ENCODE results near the gene SSTR4. TPM values are rescaled to one million over a fixed set of nuclear protein-coding genes. Genes with fewer than 3 reads are reported as not detected.

Gene SSTR4
- total and polyA plus RNA-seq, 2 donors (not counting 1 experiment from before 2014, with no cell fraction given), result not detected

DNA sequence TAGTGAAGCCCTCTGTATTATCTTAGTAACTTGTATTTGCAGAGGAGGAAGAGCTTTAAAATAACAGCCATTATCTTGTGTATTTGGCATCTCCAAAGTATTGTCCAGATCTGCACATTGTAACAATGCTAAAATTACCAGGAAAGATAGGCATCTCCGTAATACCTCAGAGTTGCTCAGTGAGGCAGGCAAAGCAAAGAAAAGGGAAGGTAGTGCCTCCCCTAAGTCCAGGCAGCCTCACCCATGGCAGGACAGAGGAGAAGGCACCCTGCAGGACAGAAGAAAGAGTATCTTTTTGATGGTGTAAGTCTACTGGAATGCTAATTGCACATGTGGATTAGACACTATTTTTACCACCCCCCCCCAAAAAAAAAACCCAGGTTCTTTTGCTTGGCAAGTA is 13.6 kb upstream of the SSTR4 start:
- Histone ChIP-seq H3K27me3 (ENCODE audit: control insufficient read depth, insufficient read depth, low read length) (no peaks in the 10 kb centered on the region), H3K4me3 (replicated peaks in 1 of 4; ENCODE audit: control extremely low read depth in 1 of 4, insufficient read depth in 1 of 4, low read depth in 3 of 4, low read length in 4 of 4) (no peak overlapping the region), H3K4me2 (ENCODE audit: extremely low read depth, insufficient read depth, low read length) (no peak overlapping the region), H2AFZ (ENCODE audit: low read length) (no peak overlapping the region), H3K9me3 (ENCODE audit: control insufficient read depth, insufficient read depth, low read depth, low read length) (no peaks in the 10 kb centered on the region), H3K27ac (ENCODE audit: insufficient read depth, low read length) (no peak overlapping the region), H3K9ac (ENCODE audit: insufficient read depth, low read length) (no peak overlapping the region), H3K36me3 (ENCODE audit: control insufficient read depth, insufficient read depth, low read length) (no peaks in the 10 kb centered on the region), H4K20me1 (ENCODE audit: control insufficient read depth, extremely low read depth, insufficient read depth, low read length) (no peaks in the 10 kb centered on the region), H3K79me2 (ENCODE audit: control insufficient read depth, insufficient read depth, low read length) (no peaks in the 10 kb centered on the region), H3K4me1 (ENCODE audit: control insufficient read depth, extremely low read depth, insufficient read depth, low read length) (no peaks in the 10 kb centered on the region)
- TF ChIP-seq CTCF (conservative IDR thresholded peaks at IDR 0.05 in 1 of 2, IDR thresholded peaks at IDR 0.05 in 1 of 2; ENCODE audit: low read depth in 1 of 2, low read length in 2 of 2), result no peak
- no peak for TF ChIP-seq EZH2 (IDR thresholded peaks at IDR 0.05; ENCODE audit: low read length, missing control alignments)
- peak in 1 of 2 donors; percentile 2 for DNase-seq (ENCODE audit: low read depth in 2 of 2)

DNA sequence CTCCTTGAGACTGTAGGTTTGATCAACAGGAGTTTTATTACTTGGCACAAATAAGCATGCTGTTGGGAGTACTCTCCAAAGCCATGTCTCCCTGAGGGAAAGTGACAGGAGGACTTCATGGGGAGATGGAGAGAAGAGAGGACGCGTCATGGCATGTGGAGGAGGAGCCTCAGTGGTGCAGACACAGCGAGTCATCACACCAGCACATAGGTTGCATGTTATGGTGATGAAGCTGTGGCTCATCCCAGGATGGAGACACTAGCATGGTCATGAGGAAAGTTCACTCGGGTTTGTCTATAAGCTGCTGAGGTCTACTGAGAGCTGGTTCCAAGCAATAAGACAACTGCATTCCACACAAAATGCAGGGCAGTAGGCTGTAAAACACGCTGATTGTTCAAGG is 13.2 kb upstream of the SSTR4 start:
- no peaks in the 10 kb centered on the region for H3K9me3 ChIP-seq (ENCODE audit: control insufficient read depth, insufficient read depth, low read depth, low read length)
- H3K27me3 ChIP-seq (ENCODE audit: control insufficient read depth, insufficient read depth, low read length), result no peaks in the 10 kb centered on the region
- no peak overlapping the region for H3K9ac ChIP-seq (ENCODE audit: insufficient read depth, low read length)
- no peak for DNase-seq (ENCODE audit: low read depth in 2 of 2)
- TF ChIP-seq CTCF (conservative IDR thresholded peaks at IDR 0.05 in 1 of 2, IDR thresholded peaks at IDR 0.05 in 1 of 2; ENCODE audit: low read depth in 1 of 2, low read length in 2 of 2) (no peak), EZH2 (IDR thresholded peaks at IDR 0.05; ENCODE audit: low read length, missing control alignments) (no peak)
- H4K20me1 ChIP-seq (ENCODE audit: control insufficient read depth, extremely low read depth, insufficient read depth, low read length), result no peaks in the 10 kb centered on the region
- no peaks in the 10 kb centered on the region for H3K79me2 ChIP-seq (ENCODE audit: control insufficient read depth, insufficient read depth, low read length)
- H2AFZ ChIP-seq (ENCODE audit: low read length), result no peak overlapping the region
- no peak overlapping the region for H3K4me2 ChIP-seq (ENCODE audit: extremely low read depth, insufficient read depth, low read length)
- H3K4me3 ChIP-seq (replicated peaks in 1 of 4; ENCODE audit: control extremely low read depth in 1 of 4, insufficient read depth in 1 of 4, low read depth in 3 of 4, low read length in 4 of 4), result no peak overlapping the region
- no peak overlapping the region for H3K27ac ChIP-seq (ENCODE audit: insufficient read depth, low read length)
- no peaks in the 10 kb centered on the region for H3K36me3 ChIP-seq (ENCODE audit: control insufficient read depth, insufficient read depth, low read length)
- no peaks in the 10 kb centered on the region for H3K4me1 ChIP-seq (ENCODE audit: control insufficient read depth, extremely low read depth, insufficient read depth, low read length)

- Histone ChIP-seq H3K36me3 (ENCODE audit: control insufficient read depth, insufficient read depth, low read length) (no peaks in the 10 kb centered on the region), H3K27me3 (ENCODE audit: control insufficient read depth, insufficient read depth, low read length) (no peaks in the 10 kb centered on the region), H4K20me1 (ENCODE audit: control insufficient read depth, extremely low read depth, insufficient read depth, low read length) (no peaks in the 10 kb centered on the region), H3K79me2 (ENCODE audit: control insufficient read depth, insufficient read depth, low read length) (no peaks in the 10 kb centered on the region), H3K9me3 (ENCODE audit: control insufficient read depth, insufficient read depth, low read depth, low read length) (no peaks in the 10 kb centered on the region), H3K9ac (ENCODE audit: insufficient read depth, low read length) (no peak overlapping the region), H2AFZ (ENCODE audit: low read length) (no peak overlapping the region), H3K27ac (ENCODE audit: insufficient read depth, low read length) (no peak overlapping the region), H3K4me3 (replicated peaks in 1 of 4; ENCODE audit: control extremely low read depth in 1 of 4, insufficient read depth in 1 of 4, low read depth in 3 of 4, low read length in 4 of 4) (no peak overlapping the region), H3K4me2 (ENCODE audit: extremely low read depth, insufficient read depth, low read length) (no peak overlapping the region), H3K4me1 (ENCODE audit: control insufficient read depth, extremely low read depth, insufficient read depth, low read length) (no peaks in the 10 kb centered on the region)
- TF ChIP-seq EZH2 (IDR thresholded peaks at IDR 0.05; ENCODE audit: low read length, missing control alignments) (no peak), CTCF (conservative IDR thresholded peaks at IDR 0.05 in 1 of 2, IDR thresholded peaks at IDR 0.05 in 1 of 2; ENCODE audit: low read depth in 1 of 2, low read length in 2 of 2) (no peak)
- peak; percentile 25 to 48 for DNase-seq (ENCODE audit: low read depth in 2 of 2)
Measured at GRCh38 chr20:23022849-23023248, 12.3 kb upstream of the SSTR4 start.
